ENCODE results near the gene CALD1.

The CALD1 gene

DNA sequence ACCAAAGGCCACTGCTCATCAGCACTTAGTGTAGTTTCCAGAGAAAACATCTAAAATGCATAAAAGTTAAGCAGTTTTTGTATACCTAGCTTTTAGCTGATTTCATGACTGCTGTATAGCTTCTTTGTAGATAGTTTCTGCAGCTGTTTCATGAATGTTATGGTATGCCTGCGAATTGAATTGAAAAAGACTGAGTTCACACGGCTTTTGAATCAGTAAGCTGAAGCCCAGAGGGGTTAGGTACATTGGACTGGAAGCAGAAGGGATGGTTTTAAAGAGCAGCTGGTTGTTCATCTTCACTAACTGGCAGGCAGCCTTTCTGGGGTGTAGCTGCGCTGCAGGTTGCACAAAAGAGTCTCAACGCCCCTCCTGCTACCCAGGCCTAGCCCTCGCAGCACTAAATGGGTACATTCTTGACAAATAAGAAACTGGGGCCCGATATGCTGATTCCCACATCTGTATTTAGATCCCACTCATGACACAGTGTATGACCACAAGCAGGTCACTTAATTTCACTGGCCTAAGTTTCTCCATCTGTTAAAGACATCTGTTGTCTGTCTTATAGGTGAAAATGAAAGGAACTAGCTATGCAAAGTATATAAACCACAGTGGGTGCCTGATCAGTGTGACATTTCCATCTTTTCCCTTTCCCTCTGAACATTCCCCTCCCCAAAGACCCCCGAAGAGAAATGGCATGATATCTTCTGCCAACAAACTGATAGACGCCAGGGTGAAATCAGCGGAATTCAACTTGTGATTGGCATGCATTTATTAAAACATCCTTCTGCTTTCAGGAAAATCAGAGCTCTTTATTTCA lies 120.9 kb downstream of the CALD1 start:
- DNase-seq: no peak

GRCh38 chr7:134901389-134902020 lies 122.1 kb downstream of the CALD1 start:
- no peak for DNase-seq

DNA sequence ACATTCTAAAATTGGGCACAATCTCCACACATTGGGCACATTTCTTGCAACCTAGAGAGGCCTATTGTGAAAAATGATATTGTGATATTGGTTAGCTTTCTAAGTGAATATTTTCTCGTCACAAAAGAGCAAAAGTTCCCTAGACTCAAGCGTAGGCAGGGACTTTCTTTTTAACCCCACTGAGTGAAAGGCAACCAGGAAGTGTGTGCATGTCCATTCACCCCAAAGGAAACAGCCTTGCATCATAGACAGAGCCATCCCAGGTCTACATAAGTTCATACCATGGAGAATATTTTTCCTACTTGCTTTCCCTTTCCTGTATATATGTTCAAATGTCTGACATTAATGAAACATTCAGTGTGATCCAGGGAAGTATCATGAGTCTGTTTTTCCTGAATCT lies 122.6 kb downstream of the CALD1 start:
- DNase-seq: no peak

- DNase-seq: no peak
These were observed 123.8 kb downstream of the CALD1 start for GRCh38 chr7:134903073-134903790.

DNA sequence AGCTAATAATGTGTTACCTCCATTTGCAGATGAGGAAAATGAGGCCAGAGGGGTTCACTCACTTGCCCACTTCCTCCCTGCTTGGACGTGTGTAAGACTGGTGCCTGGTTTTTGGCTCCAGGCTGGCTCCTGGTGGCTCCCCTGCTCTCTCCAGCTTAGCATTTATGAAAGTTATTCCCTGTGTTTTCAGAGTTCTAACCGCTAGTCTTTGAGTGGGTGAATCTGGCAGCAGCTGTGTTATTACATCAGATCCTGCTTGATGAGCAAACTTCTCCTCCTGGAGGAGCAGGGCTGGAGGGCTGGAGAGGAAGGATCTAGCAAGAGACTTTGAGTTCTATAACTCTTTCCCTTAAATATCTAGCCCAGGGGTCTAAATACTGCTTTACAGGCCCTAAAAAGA lies 125.9 kb downstream of the CALD1 start:
- no peak for DNase-seq

- no peak for DNase-seq
These were observed 127.6 kb downstream of the CALD1 start for GRCh38 chr7:134907000-134907399.

GRCh38 chr7:134907639-134908038 lies 128.2 kb downstream of the CALD1 start:
- no peak for DNase-seq

DNA sequence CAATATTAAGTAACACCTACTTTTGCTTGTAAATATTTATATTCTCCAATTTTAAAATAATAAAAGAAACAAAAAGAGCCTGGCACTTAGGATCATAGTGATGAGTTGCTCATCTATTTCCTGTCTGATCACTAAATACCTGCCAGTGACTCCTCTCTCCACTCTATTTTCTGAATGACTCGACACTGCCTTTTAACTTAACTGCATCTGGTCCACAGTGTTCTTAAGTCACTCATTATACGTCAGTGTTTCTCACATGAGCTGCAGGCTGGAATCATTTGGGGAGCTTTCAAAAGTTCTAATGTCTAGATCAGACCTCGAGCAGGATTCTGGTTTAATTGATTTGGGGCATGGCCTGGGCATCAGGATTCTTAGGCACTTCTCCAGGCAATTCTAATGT lies 128.9 kb downstream of the CALD1 start:
- no peak for DNase-seq

DNA sequence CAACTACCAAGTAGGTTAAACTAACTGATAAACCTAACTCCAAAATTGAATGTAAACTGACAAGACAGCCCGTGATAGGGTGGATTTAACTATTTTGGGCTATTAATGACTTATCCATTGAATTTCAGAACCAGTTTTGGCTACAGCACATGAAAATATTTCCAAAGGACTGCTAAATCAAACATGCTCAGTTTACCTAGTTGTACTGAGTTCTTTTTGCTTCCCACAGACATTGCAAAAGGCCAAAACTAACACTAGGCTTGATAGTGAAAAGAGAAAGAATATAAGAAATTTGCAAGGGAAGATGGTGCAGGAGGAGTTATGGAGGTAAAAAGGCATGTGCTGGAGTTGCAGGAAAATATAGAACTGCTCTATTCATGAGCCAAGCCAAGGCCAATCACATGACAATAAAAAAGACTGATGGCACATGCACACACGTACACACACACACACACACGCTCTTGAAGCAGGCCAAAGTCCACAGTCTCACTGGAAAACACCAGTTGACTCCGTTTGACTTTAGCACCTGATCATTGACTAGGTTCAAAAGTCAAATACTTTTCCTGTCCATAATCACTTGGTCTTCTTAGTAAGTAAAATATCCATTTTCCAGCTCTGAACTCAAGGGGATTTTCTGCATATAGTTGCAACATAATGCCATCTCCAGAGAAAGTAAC lies 130.9 kb downstream of the CALD1 start:
- DNase-seq: no peak

GRCh38 chr7:134910968-134911367 lies 131.5 kb downstream of the CALD1 start:
- DNase-seq: no peak

DNA sequence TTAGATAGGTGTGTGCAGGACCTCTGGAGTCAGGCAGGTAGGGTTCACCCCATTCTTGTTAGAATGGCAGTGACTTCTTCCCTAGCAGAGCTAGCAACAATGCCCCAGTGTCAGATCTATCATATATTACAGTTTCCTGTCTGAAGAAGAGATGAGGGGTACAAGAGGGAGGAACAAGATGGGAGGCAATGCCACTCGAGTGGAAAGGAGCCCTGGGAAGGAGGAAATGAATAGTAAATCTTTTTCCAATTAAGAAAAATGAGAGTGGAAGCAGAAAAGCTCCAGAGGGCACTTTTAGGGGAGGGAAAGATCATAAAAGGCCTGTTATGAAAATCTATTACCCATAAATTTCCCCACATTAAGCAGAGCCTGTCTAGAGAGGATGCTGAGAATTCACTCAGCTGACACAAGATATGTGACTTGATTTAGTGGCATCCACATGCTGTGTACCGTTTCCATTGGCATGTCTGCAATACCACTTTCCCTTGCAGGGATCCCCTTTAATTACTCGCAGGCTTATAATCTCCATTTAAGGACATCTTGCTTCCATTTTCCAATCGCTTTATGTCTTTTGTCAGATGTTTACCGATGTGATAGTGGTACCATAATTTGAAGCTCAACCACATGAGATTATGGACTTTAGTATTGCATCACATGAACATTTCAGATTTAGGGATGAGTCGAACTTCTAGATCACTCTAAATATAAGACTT lies 136.9 kb downstream of the CALD1 start:
- no peak for DNase-seq

- no peak for DNase-seq
These were observed 139.8 kb downstream of the CALD1 start for GRCh38 chr7:134919240-134919641.

- no peak for DNase-seq
These were observed 140.8 kb downstream of the CALD1 start for GRCh38 chr7:134920026-134920753.

DNA sequence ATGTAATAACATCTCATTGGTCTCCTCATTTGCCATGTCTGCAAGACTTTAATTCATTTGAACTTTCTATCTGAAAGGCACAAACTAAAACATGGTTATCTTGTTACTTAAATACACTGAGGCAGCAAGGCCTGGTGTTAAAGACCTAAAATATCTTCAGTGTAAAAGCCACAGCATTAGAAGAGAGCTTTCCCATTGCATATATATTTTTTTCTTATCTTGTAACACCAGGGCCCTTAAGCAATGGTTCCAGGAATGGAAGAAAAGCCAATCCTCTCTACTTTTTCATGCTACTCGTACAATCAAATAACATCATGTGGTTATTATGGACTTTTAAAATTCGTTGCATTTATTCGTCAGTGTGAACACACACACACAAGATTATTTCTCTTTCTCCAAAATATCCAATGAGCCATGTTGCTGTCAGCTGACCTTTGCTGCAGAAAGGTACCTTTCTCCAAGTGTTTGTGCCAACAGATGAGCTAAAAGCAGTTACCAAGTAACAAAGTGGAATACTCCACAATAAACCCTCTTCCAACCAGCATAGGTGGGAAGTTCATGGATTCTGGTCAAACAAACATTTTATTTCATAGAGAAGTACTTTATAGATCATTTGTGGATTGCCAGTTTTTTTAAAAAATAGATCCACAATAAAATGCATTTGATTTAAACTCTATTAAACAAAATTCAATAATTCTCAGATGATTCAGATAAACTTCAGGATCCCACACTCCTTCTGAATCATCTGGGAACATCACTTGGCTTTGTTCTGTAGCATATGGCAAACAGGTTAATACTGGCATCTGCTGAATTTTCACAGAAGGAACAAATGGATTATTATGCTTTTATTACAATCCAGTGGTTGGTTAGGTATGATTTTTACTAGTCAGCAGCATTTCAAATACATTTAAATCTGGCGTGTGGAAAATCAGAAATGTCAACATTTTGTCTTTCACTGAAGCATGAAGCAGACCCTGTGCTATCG lies 143.6 kb downstream of the CALD1 start:
- DNase-seq: no peak

GRCh38 chr7:134925766-134926165 lies 146.3 kb downstream of the CALD1 start:
- DNase-seq: no peak

DNA sequence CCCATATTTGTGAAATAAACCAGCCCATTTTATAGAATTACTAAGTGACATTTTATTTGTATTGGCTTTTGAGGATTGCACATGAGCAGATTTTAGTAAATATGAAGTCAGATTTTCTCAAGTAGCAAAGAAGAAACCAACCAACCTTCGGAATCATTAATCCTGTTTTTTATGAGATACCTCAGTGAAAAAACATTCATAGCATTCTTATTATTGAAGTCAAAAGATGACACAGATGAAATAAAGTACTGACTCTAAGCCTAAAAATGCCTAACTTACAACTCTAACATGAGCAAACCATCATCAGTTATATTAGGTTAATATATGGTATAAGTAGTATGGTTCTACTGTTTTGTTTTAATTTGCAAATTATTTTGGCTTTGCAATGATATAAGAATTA lies 147.0 kb downstream of the CALD1 start:
- no peak for DNase-seq

GRCh38 chr7:134927076-134927475 lies 147.6 kb downstream of the CALD1 start:
- DNase-seq: no peak

DNA sequence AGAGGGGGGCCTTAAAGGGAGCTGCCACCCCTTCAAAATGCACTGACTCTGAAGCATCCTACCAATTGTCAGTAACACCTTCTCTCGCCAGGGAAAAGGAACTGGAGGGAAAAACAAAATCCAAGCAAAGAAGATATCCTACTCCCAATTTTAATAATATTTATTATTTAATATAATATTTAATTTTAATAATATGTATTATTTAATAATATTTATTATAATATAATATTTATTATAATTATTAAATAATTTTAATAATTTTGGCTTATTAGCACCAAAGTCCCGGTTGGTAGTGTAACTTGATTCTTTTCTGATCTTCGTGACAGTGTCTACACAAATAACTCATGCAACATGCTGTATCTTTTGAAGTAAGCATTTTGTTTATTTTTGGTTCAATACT lies 148.3 kb downstream of the CALD1 start:
- DNase-seq: no peak

- no peak for DNase-seq
These were observed 149.1 kb downstream of the CALD1 start for GRCh38 chr7:134928554-134928953.

- no peak for DNase-seq
These were observed 152.1 kb downstream of the CALD1 start for GRCh38 chr7:134931487-134931886.
